Epidermal melanocyte (primary cell): Measurements from ENCODE around the gene ADAMTSL2.

Source experiments
- DNase-seq: peaks from one replicate; pipeline ENCODE4 v3.0.0; 2011; ENCODE audit warnings: low spot score; ENCODE audit not compliant: insufficient read length

ADAMTSL2 gene

GRCh38 chr9:133534346-133535291 lies at the start of gene ADAMTSL2:
Gene ADAMTSL2, plus strand, starts transcription at chr9:133534704. Its CDS starts 2,009 bp downstream, at chr9:133536713.
- DNase-seq = no peak

GRCh38 chr9:133485531-133486260 lies 48.8 kb upstream of the ADAMTSL2 start:
- DNase-seq = no peak

- DNase-seq = no peak
Observed at GRCh38 chr9:133487331-133487725, 47.2 kb upstream of the ADAMTSL2 start.

- DNase-seq = no peak
Observed at GRCh38 chr9:133488686-133489252, 45.7 kb upstream of the ADAMTSL2 start.

- no peak for DNase-seq
Observed at GRCh38 chr9:133489253-133490190, 45.0 kb upstream of the ADAMTSL2 start.

GRCh38 chr9:133490201-133490681 lies 44.3 kb upstream of the ADAMTSL2 start:
- DNase-seq = no peak

- no peak for DNase-seq
Observed at GRCh38 chr9:133490865-133491655, 43.4 kb upstream of the ADAMTSL2 start.

- DNase-seq = no peak
Observed at GRCh38 chr9:133491656-133491925, 42.9 kb upstream of the ADAMTSL2 start.

- DNase-seq = no peak
Observed at GRCh38 chr9:133492061-133493021, 42.2 kb upstream of the ADAMTSL2 start.

- DNase-seq = no peak
Observed at GRCh38 chr9:133493428-133493827, 41.1 kb upstream of the ADAMTSL2 start.

GRCh38 chr9:133493845-133494540 lies 40.5 kb upstream of the ADAMTSL2 start:
- DNase-seq = no peak

- DNase-seq = no peak
Observed at GRCh38 chr9:133494636-133495326, 39.7 kb upstream of the ADAMTSL2 start.

GRCh38 chr9:133495327-133496293 lies 38.9 kb upstream of the ADAMTSL2 start:
- DNase-seq = no peak

- no peak for DNase-seq
Observed at GRCh38 chr9:133496861-133497842, 37.4 kb upstream of the ADAMTSL2 start.

GRCh38 chr9:133499132-133499891 lies 35.2 kb upstream of the ADAMTSL2 start:
- no peak for DNase-seq
